Neural cell (in vitro differentiated cells): ENCODE results near the gene GZF1. TPM values are rescaled to one million over a fixed set of nuclear protein-coding genes. Genes with fewer than 3 reads are reported as not detected.

Experiments
- H2AFZ ChIP-seq: fragments of 200-600, 300-800 bp; sonication (generic), shearing (Covaris generic); 2 replicates; pipeline ENCODE4 v1.6.0; 2014; ENCODE audit warnings: low read depth, mild to moderate bottlenecking, antibody characterized with exemption, low read length, moderate library complexity
- H3F3A ChIP-seq: fragments of 200-600 bp; shearing (Covaris generic); 2 replicates; pipeline ENCODE4 v1.6.1; 2016; ENCODE audit warnings: mild to moderate bottlenecking, moderate library complexity, mixed read lengths, antibody characterized with exemption, low read length; ENCODE audit not compliant: insufficient read depth, poor library complexity, severe bottlenecking
- H3K27ac ChIP-seq: fragments of 200-600, 300-800 bp; sonication (generic), shearing (Covaris generic); 2 replicates; pipeline ENCODE4 v1.5.1; 2014; ENCODE audit warnings: mild to moderate bottlenecking, low read length, moderate library complexity
- H3K27me3 ChIP-seq: fragments of 300-800, 200-600 bp; sonication (generic), shearing (Covaris generic); 2 replicates; pipeline ENCODE4 v1.6.0; 2014; ENCODE audit warnings: mild to moderate bottlenecking, low read depth, low read length, moderate library complexity; ENCODE audit not compliant: insufficient read depth
- H3K36me3 ChIP-seq: fragments of 300-800, 200-600 bp; sonication (generic), shearing (Covaris generic); 2 replicates; pipeline ENCODE4 v1.5.1; 2014; ENCODE audit warnings: mild to moderate bottlenecking, antibody characterized with exemption, low read length, moderate library complexity; ENCODE audit not compliant: insufficient read depth
- H3K4me2 ChIP-seq: fragments of 300-800, 200-600 bp; sonication (generic), shearing (Covaris generic); 2 replicates; pipeline ENCODE4 v1.6.0; 2014; ENCODE audit warnings: mild to moderate bottlenecking, low read length
- H3K4me3 ChIP-seq: fragments of 300-800, 200-600 bp; sonication (generic), shearing (Covaris generic); 2 replicates; pipeline ENCODE4 v1.5.1; 2014; ENCODE audit warnings: mild to moderate bottlenecking, low read length, moderate library complexity
- H3K79me2 ChIP-seq: fragments of 200-600 bp; shearing (Covaris generic); replicated peaks from 2 replicates; pipeline ENCODE4 v1.6.0; 2014; ENCODE audit warnings: mild to moderate bottlenecking, low read length, moderate library complexity; ENCODE audit not compliant: insufficient read depth
- H3K9ac ChIP-seq: fragments of 300-800, 200-600 bp; sonication (generic), shearing (Covaris generic); 2 replicates; pipeline ENCODE4 v1.6.1; 2016; ENCODE audit warnings: mild to moderate bottlenecking, low read length, mixed read lengths
- H3K9me2 ChIP-seq: fragments of 200-600 bp; shearing (Covaris generic); 2 replicates; pipeline ENCODE4 v1.6.1; 2016; ENCODE audit warnings: mild to moderate bottlenecking, low read length, mixed read lengths; ENCODE audit not compliant: insufficient read depth
- H3K9me3 ChIP-seq: fragments of 200-600, 300-800 bp; sonication (generic), shearing (Covaris generic); 2 replicates; pipeline ENCODE4 v1.6.1; 2016; ENCODE audit warnings: mild to moderate bottlenecking, mixed run types, low read length, moderate library complexity, mixed read lengths
- H4K20me1 ChIP-seq: fragments of 200-600 bp; shearing (Covaris generic); 2 replicates; pipeline ENCODE4 v1.6.1; 2016; ENCODE audit warnings: mild to moderate bottlenecking, mixed run types; ENCODE audit not compliant: insufficient read depth
- EP300 ChIP-seq: fragments of 450-650 bp; conservative IDR thresholded peaks from 2 replicates; pipeline ENCODE4 v1.6.1; 2014; ENCODE audit warnings: antibody characterized with exemption, mild to moderate bottlenecking, moderate library complexity; ENCODE audit not compliant: poor library complexity, severe bottlenecking
- EZH2 ChIP-seq: fragments of 200-600, 300-800 bp; shearing (Covaris generic), sonication (generic); IDR thresholded peaks from 2 replicates; pipeline ENCODE4 v1.6.1; 2014; ENCODE audit warnings: antibody characterized with exemption, low read length, borderline replicate concordance, mild to moderate bottlenecking; ENCODE audit not compliant: insufficient read depth, poor library complexity, severe bottlenecking
- MXI1 ChIP-seq: fragments of 450-650 bp; conservative IDR thresholded peaks from 2 replicates; pipeline ENCODE4 v1.6.1; 2014; ENCODE audit warnings: antibody characterized with exemption, mild to moderate bottlenecking; ENCODE audit not compliant: poor library complexity, severe bottlenecking
- POLR2AphosphoS5 ChIP-seq: IDR thresholded peaks from 2 replicates; pipeline ENCODE4 v1.6.1; 2012
- RAD21 ChIP-seq: fragments of 450-650 bp; conservative IDR thresholded peaks from 2 replicates; pipeline ENCODE4 v1.6.1; 2014; ENCODE audit warnings: antibody characterized with exemption, mild to moderate bottlenecking, moderate library complexity
- SMC3 ChIP-seq: fragments of 450-650 bp; conservative IDR thresholded peaks from 2 replicates; pipeline ENCODE4 v1.6.1; 2014; ENCODE audit warnings: antibody characterized with exemption, mild to moderate bottlenecking, moderate library complexity; ENCODE audit not compliant: poor library complexity
- TAF1 ChIP-seq: IDR thresholded peaks from 2 replicates; pipeline ENCODE4 v1.6.1; 2012; ENCODE audit warnings: low read depth
- polyA plus RNA-seq: library from polyadenylated mRNA; depleted of rRNA; stranded (reverse); fragments of >200 nt; gene quantifications from 2 replicates; pipeline ENCODE4 v1.2.3, GENCODE V29; 2014
- TF ChIP-seq, protein P1 (sequence below): IDR thresholded peaks from 2 replicates; pipeline ENCODE4 v1.6.1; 2012; ENCODE audit warnings: borderline replicate concordance
- TF ChIP-seq, protein P2 (sequence below): fragments of 450-650 bp; IDR thresholded peaks from 2 replicates; pipeline ENCODE4 v1.5.1; 2014; ENCODE audit warnings: antibody characterized with exemption, mild to moderate bottlenecking, moderate library complexity; ENCODE audit not compliant: poor library complexity, severe bottlenecking

The GZF1 gene
- polyA plus RNA-seq, 1 donor from 2014 or later = 13.8 TPM

DNA sequence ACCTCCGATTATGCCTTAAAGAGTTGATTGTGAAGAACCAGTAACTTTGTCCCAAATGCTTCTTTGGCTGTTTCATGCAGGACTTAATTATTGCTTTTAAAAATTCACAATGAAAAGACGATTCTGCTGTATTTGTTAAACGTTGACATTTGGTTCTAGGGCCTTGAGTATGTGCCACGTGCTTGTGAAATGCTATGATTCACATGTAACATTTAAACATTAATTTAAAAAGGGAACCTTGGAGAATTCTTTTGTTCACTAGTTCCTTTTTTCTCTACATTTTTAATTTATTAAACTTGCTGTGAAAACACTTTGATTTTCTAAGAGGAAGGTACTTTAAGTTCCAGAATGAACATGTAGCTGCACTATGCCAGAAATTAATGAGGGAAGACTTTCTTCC lies 9.5 kb downstream of the GZF1 start:
- no peaks in the 10 kb centered on the region for H3K27me3 ChIP-seq
- H3F3A ChIP-seq = no peaks in the 10 kb centered on the region
- H3K9me3 ChIP-seq = no peaks in the 10 kb centered on the region
- H3K4me3 ChIP-seq = no peak overlapping the region
- no peaks in the 10 kb centered on the region for H4K20me1 ChIP-seq
- H3K36me3 ChIP-seq = peaks cover 31% of the 10 kb centered on the region
- no peak overlapping the region for H3K4me2 ChIP-seq
- H3K27ac ChIP-seq = no peak overlapping the region
- H2AFZ ChIP-seq = no peak overlapping the region
- TF ChIP-seq EZH2 (no peak), EP300 (no peak), TAF1 (no peak), SMC3 (no peak), RAD21 (no peak), MXI1 (no peak), POLR2AphosphoS5 (no peak)
- TF ChIP-seq, protein P1, sequence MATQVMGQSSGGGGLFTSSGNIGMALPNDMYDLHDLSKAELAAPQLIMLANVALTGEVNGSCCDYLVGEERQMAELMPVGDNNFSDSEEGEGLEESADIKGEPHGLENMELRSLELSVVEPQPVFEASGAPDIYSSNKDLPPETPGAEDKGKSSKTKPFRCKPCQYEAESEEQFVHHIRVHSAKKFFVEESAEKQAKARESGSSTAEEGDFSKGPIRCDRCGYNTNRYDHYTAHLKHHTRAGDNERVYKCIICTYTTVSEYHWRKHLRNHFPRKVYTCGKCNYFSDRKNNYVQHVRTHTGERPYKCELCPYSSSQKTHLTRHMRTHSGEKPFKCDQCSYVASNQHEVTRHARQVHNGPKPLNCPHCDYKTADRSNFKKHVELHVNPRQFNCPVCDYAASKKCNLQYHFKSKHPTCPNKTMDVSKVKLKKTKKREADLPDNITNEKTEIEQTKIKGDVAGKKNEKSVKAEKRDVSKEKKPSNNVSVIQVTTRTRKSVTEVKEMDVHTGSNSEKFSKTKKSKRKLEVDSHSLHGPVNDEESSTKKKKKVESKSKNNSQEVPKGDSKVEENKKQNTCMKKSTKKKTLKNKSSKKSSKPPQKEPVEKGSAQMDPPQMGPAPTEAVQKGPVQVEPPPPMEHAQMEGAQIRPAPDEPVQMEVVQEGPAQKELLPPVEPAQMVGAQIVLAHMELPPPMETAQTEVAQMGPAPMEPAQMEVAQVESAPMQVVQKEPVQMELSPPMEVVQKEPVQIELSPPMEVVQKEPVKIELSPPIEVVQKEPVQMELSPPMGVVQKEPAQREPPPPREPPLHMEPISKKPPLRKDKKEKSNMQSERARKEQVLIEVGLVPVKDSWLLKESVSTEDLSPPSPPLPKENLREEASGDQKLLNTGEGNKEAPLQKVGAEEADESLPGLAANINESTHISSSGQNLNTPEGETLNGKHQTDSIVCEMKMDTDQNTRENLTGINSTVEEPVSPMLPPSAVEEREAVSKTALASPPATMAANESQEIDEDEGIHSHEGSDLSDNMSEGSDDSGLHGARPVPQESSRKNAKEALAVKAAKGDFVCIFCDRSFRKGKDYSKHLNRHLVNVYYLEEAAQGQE = no peak
- TF ChIP-seq, protein P2, sequence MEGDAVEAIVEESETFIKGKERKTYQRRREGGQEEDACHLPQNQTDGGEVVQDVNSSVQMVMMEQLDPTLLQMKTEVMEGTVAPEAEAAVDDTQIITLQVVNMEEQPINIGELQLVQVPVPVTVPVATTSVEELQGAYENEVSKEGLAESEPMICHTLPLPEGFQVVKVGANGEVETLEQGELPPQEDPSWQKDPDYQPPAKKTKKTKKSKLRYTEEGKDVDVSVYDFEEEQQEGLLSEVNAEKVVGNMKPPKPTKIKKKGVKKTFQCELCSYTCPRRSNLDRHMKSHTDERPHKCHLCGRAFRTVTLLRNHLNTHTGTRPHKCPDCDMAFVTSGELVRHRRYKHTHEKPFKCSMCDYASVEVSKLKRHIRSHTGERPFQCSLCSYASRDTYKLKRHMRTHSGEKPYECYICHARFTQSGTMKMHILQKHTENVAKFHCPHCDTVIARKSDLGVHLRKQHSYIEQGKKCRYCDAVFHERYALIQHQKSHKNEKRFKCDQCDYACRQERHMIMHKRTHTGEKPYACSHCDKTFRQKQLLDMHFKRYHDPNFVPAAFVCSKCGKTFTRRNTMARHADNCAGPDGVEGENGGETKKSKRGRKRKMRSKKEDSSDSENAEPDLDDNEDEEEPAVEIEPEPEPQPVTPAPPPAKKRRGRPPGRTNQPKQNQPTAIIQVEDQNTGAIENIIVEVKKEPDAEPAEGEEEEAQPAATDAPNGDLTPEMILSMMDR = no peak
- H3K9ac ChIP-seq = no peak overlapping the region
- peaks cover 16% of the 10 kb centered on the region for H3K79me2 ChIP-seq
- no peaks in the 10 kb centered on the region for H3K9me2 ChIP-seq

DNA sequence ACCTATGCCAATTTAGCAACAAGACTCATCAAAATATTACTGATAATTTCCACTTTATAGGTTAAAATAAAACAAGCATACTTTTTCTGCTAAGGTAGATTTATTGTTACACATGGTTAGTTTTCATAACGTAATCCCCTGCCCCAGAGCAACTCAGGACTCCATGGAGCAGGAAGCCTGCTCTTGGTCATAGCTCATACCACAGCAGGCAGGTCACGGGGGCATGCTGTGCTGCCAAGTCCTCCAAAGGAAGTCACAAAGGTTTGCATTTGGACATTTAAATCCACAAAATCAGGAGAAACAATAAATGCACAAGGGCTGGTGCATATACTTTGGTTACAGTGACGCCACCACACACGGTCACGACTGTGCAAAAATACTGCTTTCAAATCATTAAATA lies 12.5 kb downstream of the GZF1 start:
- Histone ChIP-seq H3K79me2 (no peaks in the 10 kb centered on the region), H3K36me3 (peaks cover 30% of the 10 kb centered on the region), H3K9ac (no peak overlapping the region), H3K4me2 (no peak overlapping the region), H3K27ac (no peak overlapping the region), H3K4me3 (no peak overlapping the region), H2AFZ (no peak overlapping the region), H3K27me3 (no peaks in the 10 kb centered on the region), H3K9me3 (no peaks in the 10 kb centered on the region), H4K20me1 (no peaks in the 10 kb centered on the region), H3K9me2 (no peaks in the 10 kb centered on the region), H3F3A (no peaks in the 10 kb centered on the region)
- TF ChIP-seq EZH2 (no peak), TAF1 (no peak), MXI1 (no peak)
- TF ChIP-seq, protein P1 = no peak
